ENCODE measurements around the gene IL3RA.

Gene IL3RA

GRCh38 chrX:1416327-1416784 is 79.8 kb downstream of the IL3RA start:
- H3K27ac ChIP-seq (ENCODE audit: low read length): no peak overlapping the region
- H3K9me3 ChIP-seq (ENCODE audit: control insufficient read depth, insufficient read depth, low read length): no peaks in the 10 kb centered on the region
- H3K36me3 ChIP-seq (ENCODE audit: control insufficient read depth, insufficient read depth, low read length): peaks cover 47% of the 10 kb centered on the region
- H3K4me3 ChIP-seq (ENCODE audit: low read length): no peak overlapping the region
- no peaks in the 10 kb centered on the region for H3K4me1 ChIP-seq (ENCODE audit: control insufficient read depth, insufficient read depth, low read length)
- WGBS (ENCODE audit: insufficient coverage, insufficient read length): no CpG with 5 or more reads among the region's 15 CpGs
- no peak for DNase-seq (ENCODE audit: low read depth, low spot score)
- no peaks in the 10 kb centered on the region for H3K27me3 ChIP-seq (ENCODE audit: control insufficient read depth, insufficient read depth, low read length)

- Histone ChIP-seq H3K36me3 (ENCODE audit: control insufficient read depth, insufficient read depth, low read length) (peaks cover 52% of the 10 kb centered on the region), H3K9me3 (ENCODE audit: control insufficient read depth, insufficient read depth, low read length) (no peaks in the 10 kb centered on the region), H3K4me1 (ENCODE audit: control insufficient read depth, insufficient read depth, low read length) (no peaks in the 10 kb centered on the region), H3K27ac (ENCODE audit: low read length) (no peak overlapping the region), H3K4me3 (ENCODE audit: low read length) (no peak overlapping the region), H3K27me3 (ENCODE audit: control insufficient read depth, insufficient read depth, low read length) (no peaks in the 10 kb centered on the region)
- WGBS (ENCODE audit: insufficient coverage, insufficient read length): no CpG with 5 or more reads among the region's 14 CpGs
- DNase-seq (ENCODE audit: low read depth, low spot score): no peak
These were observed 80.6 kb downstream of the IL3RA start for GRCh38 chrX:1416965-1417760.

- no peaks in the 10 kb centered on the region for H3K27me3 ChIP-seq (ENCODE audit: control insufficient read depth, insufficient read depth, low read length)
- H3K4me1 ChIP-seq (ENCODE audit: control insufficient read depth, insufficient read depth, low read length): no peaks in the 10 kb centered on the region
- DNase-seq (ENCODE audit: low read depth, low spot score): no peak
- H3K9me3 ChIP-seq (ENCODE audit: control insufficient read depth, insufficient read depth, low read length): no peaks in the 10 kb centered on the region
- no peak overlapping the region for H3K27ac ChIP-seq (ENCODE audit: low read length)
- peaks cover 54% of the 10 kb centered on the region for H3K36me3 ChIP-seq (ENCODE audit: control insufficient read depth, insufficient read depth, low read length)
- WGBS (ENCODE audit: insufficient coverage, insufficient read length): no CpG with 5 or more reads among the region's 20 CpGs
- H3K4me3 ChIP-seq (ENCODE audit: low read length): no peak overlapping the region
These were observed 81.6 kb downstream of the IL3RA start for GRCh38 chrX:1417921-1418771.

GRCh38 chrX:1418901-1419544 is 82.4 kb downstream of the IL3RA start:
- Histone ChIP-seq H3K9me3 (ENCODE audit: control insufficient read depth, insufficient read depth, low read length) (no peaks in the 10 kb centered on the region), H3K4me1 (ENCODE audit: control insufficient read depth, insufficient read depth, low read length) (no peaks in the 10 kb centered on the region), H3K4me3 (ENCODE audit: low read length) (no peak overlapping the region), H3K27me3 (ENCODE audit: control insufficient read depth, insufficient read depth, low read length) (no peaks in the 10 kb centered on the region), H3K36me3 (ENCODE audit: control insufficient read depth, insufficient read depth, low read length) (peaks cover 61% of the 10 kb centered on the region), H3K27ac (ENCODE audit: low read length) (no peak overlapping the region)
- no peak for DNase-seq (ENCODE audit: low read depth, low spot score)
- no CpG with 5 or more reads among the region's 29 CpGs for WGBS (ENCODE audit: insufficient coverage, insufficient read length)

GRCh38 chrX:1419545-1420355 is 83.2 kb downstream of the IL3RA start:
- Histone ChIP-seq H3K4me1 (ENCODE audit: control insufficient read depth, insufficient read depth, low read length) (no peaks in the 10 kb centered on the region), H3K9me3 (ENCODE audit: control insufficient read depth, insufficient read depth, low read length) (no peaks in the 10 kb centered on the region), H3K4me3 (ENCODE audit: low read length) (no peak overlapping the region), H3K36me3 (ENCODE audit: control insufficient read depth, insufficient read depth, low read length) (peaks cover 60% of the 10 kb centered on the region), H3K27me3 (ENCODE audit: control insufficient read depth, insufficient read depth, low read length) (no peaks in the 10 kb centered on the region), H3K27ac (ENCODE audit: low read length) (no peak overlapping the region)
- no peak for DNase-seq (ENCODE audit: low read depth, low spot score)
- WGBS (ENCODE audit: insufficient coverage, insufficient read length): no CpG with 5 or more reads among the region's 19 CpGs

GRCh38 chrX:1420371-1420770 is 83.8 kb downstream of the IL3RA start:
- H3K4me3 ChIP-seq (ENCODE audit: low read length): no peak overlapping the region
- H3K4me1 ChIP-seq (ENCODE audit: control insufficient read depth, insufficient read depth, low read length): no peaks in the 10 kb centered on the region
- WGBS (ENCODE audit: insufficient coverage, insufficient read length): no CpG with 5 or more reads among the region's 14 CpGs
- H3K36me3 ChIP-seq (ENCODE audit: control insufficient read depth, insufficient read depth, low read length): peaks cover 63% of the 10 kb centered on the region
- H3K27me3 ChIP-seq (ENCODE audit: control insufficient read depth, insufficient read depth, low read length): no peaks in the 10 kb centered on the region
- H3K9me3 ChIP-seq (ENCODE audit: control insufficient read depth, insufficient read depth, low read length): no peaks in the 10 kb centered on the region
- no peak for DNase-seq (ENCODE audit: low read depth, low spot score)
- no peak overlapping the region for H3K27ac ChIP-seq (ENCODE audit: low read length)

GRCh38 chrX:1421433-1422134 is 85.0 kb downstream of the IL3RA start:
- Histone ChIP-seq H3K27me3 (ENCODE audit: control insufficient read depth, insufficient read depth, low read length) (no peaks in the 10 kb centered on the region), H3K4me1 (ENCODE audit: control insufficient read depth, insufficient read depth, low read length) (no peaks in the 10 kb centered on the region), H3K4me3 (ENCODE audit: low read length) (no peak overlapping the region), H3K36me3 (ENCODE audit: control insufficient read depth, insufficient read depth, low read length) (peaks cover 61% of the 10 kb centered on the region), H3K9me3 (ENCODE audit: control insufficient read depth, insufficient read depth, low read length) (no peaks in the 10 kb centered on the region), H3K27ac (ENCODE audit: low read length) (no peak overlapping the region)
- WGBS (ENCODE audit: insufficient coverage, insufficient read length): no CpG with 5 or more reads among the region's 19 CpGs
- DNase-seq (ENCODE audit: low read depth, low spot score): no peak

GRCh38 chrX:1422135-1422465 is 85.5 kb downstream of the IL3RA start:
- peaks cover 56% of the 10 kb centered on the region for H3K36me3 ChIP-seq (ENCODE audit: control insufficient read depth, insufficient read depth, low read length)
- WGBS (ENCODE audit: insufficient coverage, insufficient read length): no CpG with 5 or more reads among the region's 4 CpGs
- no peaks in the 10 kb centered on the region for H3K4me1 ChIP-seq (ENCODE audit: control insufficient read depth, insufficient read depth, low read length)
- no peak overlapping the region for H3K4me3 ChIP-seq (ENCODE audit: low read length)
- H3K9me3 ChIP-seq (ENCODE audit: control insufficient read depth, insufficient read depth, low read length): no peaks in the 10 kb centered on the region
- H3K27ac ChIP-seq (ENCODE audit: low read length): no peak overlapping the region
- no peaks in the 10 kb centered on the region for H3K27me3 ChIP-seq (ENCODE audit: control insufficient read depth, insufficient read depth, low read length)
- DNase-seq (ENCODE audit: low read depth, low spot score): no peak

- Histone ChIP-seq H3K9me3 (ENCODE audit: control insufficient read depth, insufficient read depth, low read length) (no peaks in the 10 kb centered on the region), H3K36me3 (ENCODE audit: control insufficient read depth, insufficient read depth, low read length) (peaks cover 53% of the 10 kb centered on the region), H3K4me1 (ENCODE audit: control insufficient read depth, insufficient read depth, low read length) (no peaks in the 10 kb centered on the region), H3K4me3 (ENCODE audit: low read length) (no peak overlapping the region), H3K27me3 (ENCODE audit: control insufficient read depth, insufficient read depth, low read length) (no peaks in the 10 kb centered on the region), H3K27ac (ENCODE audit: low read length) (no peak overlapping the region)
- no peak for DNase-seq (ENCODE audit: low read depth, low spot score)
- WGBS (ENCODE audit: insufficient coverage, insufficient read length): no CpG with 5 or more reads among the region's 2 CpGs
These were observed 86.6 kb downstream of the IL3RA start for GRCh38 chrX:1423215-1423614.

Measured in iPS DF 6.9 (cell line).